ENCODE measurements around the gene STK32B. TPM values are rescaled to one million over a fixed set of nuclear protein-coding genes. Genes with fewer than 3 reads are reported as not detected.

STK32B gene
- total RNA-seq, 1 donor from 2014 or later: 46.9 TPM

GRCh38 chr4:5192271-5192670 is 141.0 kb downstream of the STK32B start:
- no peaks in the 10 kb centered on the region for H3K27me3 Mint-ChIP-seq (ENCODE audit: unreplicated experiment)
- H3K4me3 Mint-ChIP-seq (ENCODE audit: unreplicated experiment): peak overlapping the region; percentile 44
- DNase-seq (ENCODE audit: extremely low spot score, unreplicated experiment): no peak
- no peak for TF ChIP-seq CTCF (IDR thresholded peaks at IDR 0.05)
- peak overlapping the region; percentile 86 for H3K27ac Mint-ChIP-seq (ENCODE audit: unreplicated experiment)
- H3K9me3 Mint-ChIP-seq (ENCODE audit: unreplicated experiment): no peaks in the 10 kb centered on the region
- H3K4me1 Mint-ChIP-seq (ENCODE audit: unreplicated experiment): peaks cover 24% of the 10 kb centered on the region
- peaks cover 3% of the 10 kb centered on the region for H3K36me3 Mint-ChIP-seq (ENCODE audit: unreplicated experiment)

- Mint-ChIP-seq H3K27ac (ENCODE audit: unreplicated experiment) (peak overlapping the region; percentile 86), H3K4me1 (ENCODE audit: unreplicated experiment) (peaks cover 24% of the 10 kb centered on the region), H3K36me3 (ENCODE audit: unreplicated experiment) (peaks cover 3% of the 10 kb centered on the region), H3K9me3 (ENCODE audit: unreplicated experiment) (no peaks in the 10 kb centered on the region), H3K4me3 (ENCODE audit: unreplicated experiment) (no peak overlapping the region), H3K27me3 (ENCODE audit: unreplicated experiment) (no peaks in the 10 kb centered on the region)
- TF ChIP-seq CTCF (IDR thresholded peaks at IDR 0.05): no peak
- DNase-seq (ENCODE audit: extremely low spot score, unreplicated experiment): no peak
Observed at GRCh38 chr4:5192678-5193077, 141.4 kb downstream of the STK32B start.

- DNase-seq (ENCODE audit: extremely low spot score, unreplicated experiment): no peak
- Mint-ChIP-seq H3K9me3 (ENCODE audit: unreplicated experiment) (no peaks in the 10 kb centered on the region), H3K36me3 (ENCODE audit: unreplicated experiment) (no peaks in the 10 kb centered on the region), H3K27me3 (ENCODE audit: unreplicated experiment) (no peaks in the 10 kb centered on the region), H3K4me3 (ENCODE audit: unreplicated experiment) (no peak overlapping the region), H3K27ac (ENCODE audit: unreplicated experiment) (no peak overlapping the region), H3K4me1 (ENCODE audit: unreplicated experiment) (peaks cover 17% of the 10 kb centered on the region)
- TF ChIP-seq CTCF (IDR thresholded peaks at IDR 0.05): no peak
Observed at GRCh38 chr4:5198656-5199541, 147.6 kb downstream of the STK32B start.

- H3K27ac Mint-ChIP-seq (ENCODE audit: unreplicated experiment): no peak overlapping the region
- no peaks in the 10 kb centered on the region for H3K9me3 Mint-ChIP-seq (ENCODE audit: unreplicated experiment)
- no peaks in the 10 kb centered on the region for H3K27me3 Mint-ChIP-seq (ENCODE audit: unreplicated experiment)
- H3K4me3 Mint-ChIP-seq (ENCODE audit: unreplicated experiment): no peak overlapping the region
- no peaks in the 10 kb centered on the region for H3K36me3 Mint-ChIP-seq (ENCODE audit: unreplicated experiment)
- TF ChIP-seq CTCF (IDR thresholded peaks at IDR 0.05): no peak
- H3K4me1 Mint-ChIP-seq (ENCODE audit: unreplicated experiment): peaks cover 24% of the 10 kb centered on the region
- no peak for DNase-seq (ENCODE audit: extremely low spot score, unreplicated experiment)
Observed at GRCh38 chr4:5199912-5200311, 148.6 kb downstream of the STK32B start.

GRCh38 chr4:5200513-5200912 is 149.2 kb downstream of the STK32B start:
- Mint-ChIP-seq H3K9me3 (ENCODE audit: unreplicated experiment) (no peaks in the 10 kb centered on the region), H3K27me3 (ENCODE audit: unreplicated experiment) (no peaks in the 10 kb centered on the region), H3K4me1 (ENCODE audit: unreplicated experiment) (peaks cover 30% of the 10 kb centered on the region), H3K4me3 (ENCODE audit: unreplicated experiment) (no peak overlapping the region), H3K27ac (ENCODE audit: unreplicated experiment) (no peak overlapping the region), H3K36me3 (ENCODE audit: unreplicated experiment) (no peaks in the 10 kb centered on the region)
- no peak for TF ChIP-seq CTCF (IDR thresholded peaks at IDR 0.05)
- DNase-seq (ENCODE audit: extremely low spot score, unreplicated experiment): no peak
